Omental fat pad (tissue), 4 donors: ENCODE results near the gene ZSWIM6. TPM values are rescaled to one million over a fixed set of nuclear protein-coding genes. Genes with fewer than 3 reads are reported as not detected.

ENCODE experiments used
- ATAC-seq: fragments of 150-250 bp; one replicate; pipeline ENCODE4 v1.9.1; 2016; ENCODE audit warnings: mild to moderate bottlenecking, moderate library complexity; ENCODE audit not compliant: low FRiP score
- DNase-seq: peaks from one replicate; pipeline ENCODE4 v3.0.0-alpha.2; 2019; ENCODE audit warnings: low spot score
- CTCF ChIP-seq, 3 donors: fragments of 450-650 bp; IDR thresholded peaks; one replicate each; pipeline ENCODE4 v1.5.1; 2016 to 2017; ENCODE audit warnings: antibody characterized with exemption in 3 of 3, mild to moderate bottlenecking in 3 of 3, moderate library complexity in 2 of 3
- total RNA-seq, 4 donors: library from RNA; depleted of rRNA; stranded (reverse); fragments of >200 nt; gene quantifications; one replicate each; pipeline ENCODE4 v1.1.0, GENCODE V29; 2016

The ZSWIM6 gene
- total RNA-seq, 4 donors from 2014 or later: 9.7 to 31.1 (median 18.6) TPM

GRCh38 chr5:61472172-61472958 is 140.3 kb downstream of the ZSWIM6 start:
- TF ChIP-seq CTCF (IDR thresholded peaks at IDR 0.05): no peak
- DNase-seq: no peak
- no peak for ATAC-seq

- no peak for TF ChIP-seq CTCF (IDR thresholded peaks at IDR 0.05)
- DNase-seq: no peak
- ATAC-seq: no peak
These were observed 142.7 kb downstream of the ZSWIM6 start for GRCh38 chr5:61474746-61475145.

- ATAC-seq (no peak), DNase-seq (no peak)
- TF ChIP-seq CTCF (IDR thresholded peaks at IDR 0.05): no peak
These were observed 145.7 kb downstream of the ZSWIM6 start for GRCh38 chr5:61477788-61478187.

- DNase-seq: no peak
- no peak for TF ChIP-seq CTCF (IDR thresholded peaks at IDR 0.05)
- ATAC-seq: no peak
These were observed 148.0 kb downstream of the ZSWIM6 start for GRCh38 chr5:61479850-61480614.

GRCh38 chr5:61482980-61483379 is 150.9 kb downstream of the ZSWIM6 start:
- ATAC-seq (no peak), DNase-seq (no peak)
- no peak for TF ChIP-seq CTCF (IDR thresholded peaks at IDR 0.05)

- ATAC-seq (no peak), DNase-seq (no peak)
- no peak for TF ChIP-seq CTCF (IDR thresholded peaks at IDR 0.05)
These were observed 154.4 kb downstream of the ZSWIM6 start for GRCh38 chr5:61486476-61486875.
